Nucleus accumbens (tissue), 56 donors: ENCODE results near the gene SSR4.

Experiments
- DNase-seq, 56 donors: peaks; one replicate each; lab custom pipeline; 2025; lab: John Stamatoyannopoulos, UW

The SSR4 gene

GRCh38 chrX:153779891-153780677, 14.4 kb upstream of the SSR4 start:
- no peak for DNase-seq

DNA sequence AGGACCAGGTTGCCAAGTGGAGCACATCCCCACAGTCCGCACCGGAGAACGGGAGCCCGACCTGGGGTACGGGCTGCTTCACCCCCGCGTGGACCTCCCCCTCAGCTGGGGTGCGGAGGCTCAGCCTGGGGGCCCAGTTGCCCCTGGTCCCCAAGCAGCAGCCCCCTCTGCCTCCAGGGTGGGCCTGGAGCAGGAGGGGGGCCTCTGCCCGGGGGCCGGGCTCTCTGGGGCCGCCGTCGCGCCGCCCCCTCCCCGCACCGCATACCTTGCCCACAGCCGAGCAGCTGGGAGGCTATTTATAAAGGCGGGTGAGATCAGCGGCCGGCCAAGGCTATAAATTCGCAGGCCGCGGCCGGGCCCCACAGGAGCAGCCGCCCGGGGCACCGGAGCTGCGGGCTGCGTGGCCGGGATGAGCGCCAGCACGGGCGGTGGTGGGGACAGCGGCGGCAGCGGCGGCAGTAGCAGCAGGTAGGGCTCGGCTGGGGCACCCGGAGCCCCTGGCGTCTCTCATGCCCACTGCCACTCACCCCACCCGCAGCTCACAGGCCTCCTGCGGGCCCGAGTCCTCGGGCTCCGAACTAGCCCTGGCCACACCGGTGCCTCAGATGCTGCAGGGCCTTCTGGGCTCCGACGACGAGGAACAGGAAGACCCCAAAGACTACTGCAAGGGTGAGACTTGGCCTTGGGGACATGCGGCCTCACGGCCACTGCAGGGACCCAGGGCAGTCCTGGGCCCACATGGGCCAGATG, 13.6 kb upstream of the SSR4 start, which contains the start of gene SRPK3:
SRPK3 (plus strand) TSS at position 364 of the 750 bp plus-strand sequence; CDS start at position 410, 46 bp downstream.
- no peak for DNase-seq

- peak in 5 of 56 donors; percentile 10 to 41 (median 27) for DNase-seq
Measured at GRCh38 chrX:153781428-153782047, 12.9 kb upstream of the SSR4 start.

DNA sequence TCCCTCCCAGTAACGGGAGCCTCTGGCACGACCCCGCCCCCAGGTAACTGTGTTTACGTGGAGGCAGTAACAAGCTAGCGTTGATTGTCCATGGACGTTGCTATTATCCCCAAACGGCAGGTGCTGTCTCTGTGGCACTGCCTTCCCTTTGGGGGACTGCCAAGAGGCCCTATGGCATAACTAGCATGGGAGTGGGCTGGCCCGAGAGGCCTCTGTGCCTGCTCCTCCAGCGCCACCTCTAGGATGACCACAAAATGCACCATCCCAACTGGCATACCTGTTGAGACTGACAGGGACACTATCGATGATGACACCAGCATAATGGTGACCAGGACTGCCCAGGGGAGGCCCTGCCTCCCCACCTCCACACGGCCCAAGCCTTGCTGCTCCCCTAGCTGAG, 12.2 kb upstream of the SSR4 start:
- peak in 8 of 56 donors; percentile 8 to 53 (median 25) for DNase-seq

DNA sequence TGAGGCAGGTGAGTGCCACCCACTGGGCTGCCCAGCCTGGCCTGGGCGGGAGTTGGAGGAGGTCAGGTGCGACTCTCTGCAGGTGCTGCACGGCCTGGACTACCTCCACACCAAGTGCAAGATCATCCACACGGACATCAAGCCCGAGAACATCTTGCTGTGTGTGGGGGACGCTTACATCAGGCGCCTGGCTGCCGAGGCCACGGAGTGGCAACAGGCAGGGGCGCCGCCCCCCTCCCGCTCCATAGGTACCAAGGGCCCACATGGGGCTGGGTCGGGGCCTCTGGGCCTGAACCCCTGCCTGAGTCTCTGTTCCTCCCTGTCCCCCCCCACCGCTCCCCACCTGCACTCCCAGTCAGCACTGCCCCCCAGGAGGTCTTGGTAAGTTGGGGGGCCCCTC, 11.6 kb upstream of the SSR4 start:
- DNase-seq, result no peak

DNA sequence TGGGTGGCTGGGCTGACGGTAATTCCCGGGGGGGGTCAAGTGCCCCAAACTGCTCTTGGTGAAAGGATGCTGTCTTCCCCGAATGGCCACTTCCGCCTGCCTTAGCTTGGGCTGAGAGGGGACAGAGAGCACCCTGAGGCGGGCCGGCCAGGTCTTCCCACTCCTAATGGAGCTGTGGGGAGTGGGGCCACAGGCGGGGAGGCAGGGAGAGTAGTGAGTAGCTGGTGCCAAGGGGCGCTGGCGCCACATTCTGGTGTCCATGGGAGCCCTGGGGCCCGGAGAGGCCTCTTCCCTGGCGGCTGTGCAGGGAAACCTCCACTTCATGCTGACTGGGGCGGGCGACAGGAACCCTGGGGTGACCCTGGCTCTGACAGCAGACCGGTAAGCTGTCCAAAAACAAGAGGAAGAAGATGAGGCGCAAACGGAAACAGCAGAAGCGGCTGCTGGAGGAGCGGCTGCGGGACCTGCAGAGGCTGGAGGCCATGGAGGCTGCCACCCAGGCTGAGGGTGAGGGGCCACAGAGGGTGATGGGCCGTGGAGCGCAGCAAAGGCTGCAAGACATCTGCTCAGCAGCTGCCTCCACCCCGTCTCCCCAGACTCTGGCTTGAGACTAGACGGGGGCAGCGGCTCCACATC, 11.0 kb upstream of the SSR4 start:
- no peak for DNase-seq

GRCh38 chrX:153784325-153784967, 10.0 kb upstream of the SSR4 start:
- DNase-seq, result no peak

GRCh38 chrX:153786669-153787068, 7.8 kb upstream of the SSR4 start:
- DNase-seq, result peak in 1 of 56 donors; percentile 25

- no peak for DNase-seq
Measured at GRCh38 chrX:153789654-153790053, 4.8 kb upstream of the SSR4 start.

GRCh38 chrX:153791104-153791852, 3.2 kb upstream of the SSR4 start:
- DNase-seq, result no peak

- no peak for DNase-seq
Measured at GRCh38 chrX:153792368-153792767, 2.1 kb upstream of the SSR4 start.

DNA sequence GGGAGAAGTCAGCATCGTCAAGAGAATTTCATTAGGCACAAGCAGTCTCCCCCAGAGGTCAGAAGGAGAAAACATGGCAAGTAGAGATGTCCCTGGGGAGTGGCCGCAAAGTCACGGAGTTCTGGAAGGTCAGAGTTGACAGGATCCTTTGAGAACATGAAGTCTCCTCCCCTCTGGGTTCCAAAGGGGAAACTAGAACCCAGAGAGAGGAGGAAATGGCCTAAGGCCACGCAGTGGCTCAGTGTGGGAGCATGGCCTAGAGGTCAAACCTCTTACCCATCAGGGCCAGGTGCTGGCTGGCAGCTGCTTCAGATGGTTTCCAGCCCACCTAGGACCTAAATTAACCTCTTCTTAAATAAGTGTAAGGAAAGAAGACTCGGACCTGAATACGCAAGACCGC, 1.2 kb upstream of the SSR4 start:
- DNase-seq, result no peak

DNA sequence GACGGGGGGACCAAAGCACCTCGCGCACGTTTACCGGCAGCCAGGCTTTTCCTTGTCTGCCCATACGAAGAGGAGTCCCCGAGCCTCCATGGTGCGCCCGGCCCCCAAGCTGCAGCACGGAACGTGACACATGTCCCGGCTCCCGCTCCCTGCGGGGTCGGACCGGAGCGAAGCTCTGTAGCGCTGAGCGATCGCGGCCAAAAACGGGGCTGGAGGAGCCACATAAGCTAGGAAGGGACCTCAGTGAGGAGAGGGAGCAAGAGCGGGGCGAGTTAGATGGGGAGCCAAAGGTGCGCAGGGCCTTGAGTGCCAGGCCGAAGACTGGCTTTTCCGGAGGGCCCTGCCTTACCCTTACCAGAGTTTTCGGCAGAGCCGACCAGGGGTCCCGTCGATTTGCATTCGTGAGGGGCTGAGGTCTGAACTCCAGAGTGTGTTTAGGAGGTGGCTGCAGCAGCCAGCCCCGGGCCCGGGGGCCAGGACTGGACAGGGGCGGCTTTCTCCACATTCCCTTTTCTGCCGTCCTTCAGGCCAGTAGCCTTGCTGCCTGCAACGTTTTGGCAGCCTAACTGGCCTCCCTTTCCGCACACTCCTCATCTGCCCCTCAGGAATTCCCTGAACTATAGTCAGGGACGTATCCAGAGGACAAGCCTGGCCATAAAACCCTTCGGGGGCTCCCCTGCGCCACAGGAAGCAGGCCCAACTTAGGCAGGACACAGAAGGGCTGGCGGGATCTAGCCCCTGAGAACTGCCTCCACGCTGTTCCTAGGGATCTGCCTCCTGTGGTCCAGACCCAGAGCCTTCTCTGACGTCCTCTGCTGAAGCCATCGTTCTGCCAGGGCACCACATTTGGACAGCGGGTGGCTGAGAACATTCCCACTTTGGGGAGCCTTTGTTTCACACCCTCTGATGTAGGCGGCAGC, 689 bp downstream of the SSR4 start:
- peak in 1 of 56 donors; percentile 24 for DNase-seq

- DNase-seq, result no peak
Measured at GRCh38 chrX:153797415-153798015, 3.0 kb downstream of the SSR4 start.

DNA sequence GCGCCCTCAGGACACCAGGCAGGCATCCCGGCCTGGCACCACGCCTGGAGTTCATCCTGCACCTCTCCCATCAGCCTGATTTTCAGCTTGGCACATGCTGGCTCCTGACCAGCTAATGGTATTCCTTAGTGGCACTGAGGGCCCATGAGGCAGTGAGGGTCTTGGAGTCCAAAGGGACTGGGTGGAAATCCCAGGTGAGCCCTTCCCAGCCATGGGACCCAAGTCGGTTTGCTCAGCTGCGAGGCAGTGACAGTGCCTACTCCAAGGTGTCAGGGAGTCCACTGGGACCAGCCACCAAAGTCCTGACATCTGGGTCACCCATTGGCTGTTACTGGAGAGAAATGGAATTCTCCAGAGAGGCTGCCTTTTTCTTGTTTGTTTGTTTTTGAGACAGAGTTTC, 4.9 kb downstream of the SSR4 start:
- DNase-seq, result no peak

- peak in 12 of 56 donors; percentile 10 to 30 (median 23) for DNase-seq
Measured at GRCh38 chrX:153800177-153800722, 5.8 kb downstream of the SSR4 start.

GRCh38 chrX:153800746-153801145, 6.3 kb downstream of the SSR4 start:
- no peak for DNase-seq

- DNase-seq, result no peak
Measured at GRCh38 chrX:153801669-153802068, 7.2 kb downstream of the SSR4 start.
